Breast epithelium (tissue), 3 donors: Measurements from ENCODE around the gene SNX14.

ENCODE experiments used
- POLR2A ChIP-seq: fragments of 450-650 bp; IDR thresholded peaks from one replicate; pipeline ENCODE4 v1.6.1; 2016; ENCODE audit warnings: antibody characterized with exemption, mild to moderate bottlenecking, moderate library complexity
- TF ChIP-seq, protein P1 (sequence below), 3 donors: fragments of 450-650 bp; IDR thresholded peaks; one replicate each; pipeline ENCODE4 v1.5.1; 2016 to 2017; ENCODE audit warnings: antibody characterized with exemption in 3 of 3, mild to moderate bottlenecking in 3 of 3, moderate library complexity in 3 of 3

DNA sequence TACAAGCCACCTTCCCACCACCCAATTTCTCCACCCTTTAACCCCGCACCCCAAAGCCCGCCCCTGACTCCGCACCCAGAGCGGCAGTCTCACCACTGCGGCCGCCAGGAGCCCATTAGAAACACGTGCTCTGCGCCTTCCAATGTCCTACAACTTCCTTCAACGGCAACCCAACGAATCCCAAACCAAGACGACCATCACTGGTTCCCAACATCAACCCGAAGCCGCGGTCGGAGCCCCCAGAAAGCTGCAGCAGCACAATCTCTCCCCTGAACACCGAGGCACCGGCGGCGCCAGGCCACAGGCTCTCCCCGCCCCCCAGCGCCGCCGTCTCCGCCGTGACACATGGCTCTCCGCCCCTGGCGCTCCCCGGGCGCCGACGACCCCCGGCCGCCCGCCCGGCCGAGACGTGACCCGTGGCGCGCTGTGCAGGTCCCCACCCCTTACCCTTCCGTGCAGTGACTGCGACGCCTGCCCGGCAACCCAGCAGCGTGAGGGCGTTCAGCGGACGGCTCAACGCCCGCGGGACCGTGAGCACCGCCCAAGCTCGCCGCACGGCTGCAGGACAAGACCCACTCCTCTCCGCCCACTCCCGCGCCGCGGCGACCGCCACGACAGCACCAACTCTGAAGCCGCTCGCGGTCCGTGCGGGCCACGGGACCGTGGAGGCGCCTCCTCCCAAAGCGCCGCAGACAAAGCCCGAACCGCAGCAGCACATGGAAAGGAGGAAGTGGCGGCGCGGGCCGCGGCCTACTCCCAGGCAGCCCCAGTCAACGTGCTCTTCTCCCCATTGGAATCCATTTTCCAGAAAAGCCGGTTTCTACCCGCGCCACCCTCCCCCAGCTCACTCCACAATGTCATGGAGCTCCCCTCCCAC, 48.5 kb upstream of the SNX14 start:
- TF ChIP-seq POLR2A = no peak
- TF ChIP-seq, protein P1, sequence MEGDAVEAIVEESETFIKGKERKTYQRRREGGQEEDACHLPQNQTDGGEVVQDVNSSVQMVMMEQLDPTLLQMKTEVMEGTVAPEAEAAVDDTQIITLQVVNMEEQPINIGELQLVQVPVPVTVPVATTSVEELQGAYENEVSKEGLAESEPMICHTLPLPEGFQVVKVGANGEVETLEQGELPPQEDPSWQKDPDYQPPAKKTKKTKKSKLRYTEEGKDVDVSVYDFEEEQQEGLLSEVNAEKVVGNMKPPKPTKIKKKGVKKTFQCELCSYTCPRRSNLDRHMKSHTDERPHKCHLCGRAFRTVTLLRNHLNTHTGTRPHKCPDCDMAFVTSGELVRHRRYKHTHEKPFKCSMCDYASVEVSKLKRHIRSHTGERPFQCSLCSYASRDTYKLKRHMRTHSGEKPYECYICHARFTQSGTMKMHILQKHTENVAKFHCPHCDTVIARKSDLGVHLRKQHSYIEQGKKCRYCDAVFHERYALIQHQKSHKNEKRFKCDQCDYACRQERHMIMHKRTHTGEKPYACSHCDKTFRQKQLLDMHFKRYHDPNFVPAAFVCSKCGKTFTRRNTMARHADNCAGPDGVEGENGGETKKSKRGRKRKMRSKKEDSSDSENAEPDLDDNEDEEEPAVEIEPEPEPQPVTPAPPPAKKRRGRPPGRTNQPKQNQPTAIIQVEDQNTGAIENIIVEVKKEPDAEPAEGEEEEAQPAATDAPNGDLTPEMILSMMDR (IDR thresholded peaks at IDR 0.05) = no peak
